ENCODE results near the gene PPP4R4. TPM values are rescaled to one million over a fixed set of nuclear protein-coding genes. Genes with fewer than 3 reads are reported as not detected.

The PPP4R4 gene
- total RNA-seq, 1 experiment from 2014 or later: 0.88 TPM

- POLR2A ChIA-PET (ENCODE audit: low non-redundant PET): no interaction called here
- BruUV-seq (replicated peaks): no TSS peak
- intact Hi-C loops (cut with micrococcal nuclease; ENCODE audit: unreplicated experiment): no loop called here
These were observed 7.7 kb downstream of the PPP4R4 start for GRCh38 chr14:94181835-94182234.

GRCh38 chr14:94192536-94192935 is 18.4 kb downstream of the PPP4R4 start:
- TF ChIP-seq CTCF (conservative IDR thresholded peaks at IDR 0.05; ENCODE audit: low read depth, low read length) (no peak), EZH2 (IDR thresholded peaks at IDR 0.05; ENCODE audit: borderline replicate concordance, low read depth, low read length, poor library complexity, severe bottlenecking) (no peak)
- no peak overlapping the region for H3K27ac ChIP-seq (ENCODE audit: low read depth, low read length, poor library complexity, severe bottlenecking)
- peaks cover 17% of the 10 kb centered on the region for H3K27me3 ChIP-seq (replicated peaks; ENCODE audit: insufficient read depth, low read depth, low read length, poor library complexity)
- DNase-seq (ENCODE audit: low spot score): no peak
- ChIA-PET CTCF (no interaction called here), POLR2A (ENCODE audit: low non-redundant PET) (no interaction called here)
- H3K4me1 ChIP-seq (ENCODE audit: insufficient read depth, low read length, poor library complexity, severe bottlenecking): no peaks in the 10 kb centered on the region
- intact Hi-C loops (cut with micrococcal nuclease; ENCODE audit: unreplicated experiment): no loop called here
- H3K4me3 ChIP-seq (ENCODE audit: low read depth, low read length, poor library complexity, severe bottlenecking): no peak overlapping the region
- H3K36me3 ChIP-seq (ENCODE audit: insufficient read depth, low read length, poor library complexity, severe bottlenecking): no peaks in the 10 kb centered on the region
- no TSS peak for BruUV-seq (replicated peaks)
- no peaks in the 10 kb centered on the region for H3K9me3 ChIP-seq (ENCODE audit: low read depth, low read length, poor library complexity, severe bottlenecking)

More at GRCh38 chr14:94181835-94182234, 7.7 kb downstream of the PPP4R4 start:
- no peak overlapping the region for H3K27ac ChIP-seq (ENCODE audit: low read depth, low read length, poor library complexity, severe bottlenecking)
- TF ChIP-seq CTCF (conservative IDR thresholded peaks at IDR 0.05; ENCODE audit: low read depth, low read length) (no peak), EZH2 (IDR thresholded peaks at IDR 0.05; ENCODE audit: borderline replicate concordance, low read depth, low read length, poor library complexity, severe bottlenecking) (no peak)
- CTCF ChIA-PET: no interaction called here
- peaks cover 22% of the 10 kb centered on the region for H3K27me3 ChIP-seq (replicated peaks; ENCODE audit: insufficient read depth, low read depth, low read length, poor library complexity)
- no peaks in the 10 kb centered on the region for H3K4me1 ChIP-seq (ENCODE audit: insufficient read depth, low read length, poor library complexity, severe bottlenecking)
- H3K4me3 ChIP-seq (ENCODE audit: low read depth, low read length, poor library complexity, severe bottlenecking): no peak overlapping the region
- no peaks in the 10 kb centered on the region for H3K9me3 ChIP-seq (ENCODE audit: low read depth, low read length, poor library complexity, severe bottlenecking)
- H3K36me3 ChIP-seq (ENCODE audit: insufficient read depth, low read length, poor library complexity, severe bottlenecking): no peaks in the 10 kb centered on the region
- DNase-seq (ENCODE audit: low spot score): no peak

GRCh38 chr14:94193776-94194175 is 19.7 kb downstream of the PPP4R4 start:
- Histone ChIP-seq H3K4me1 (ENCODE audit: insufficient read depth, low read length, poor library complexity, severe bottlenecking) (no peaks in the 10 kb centered on the region), H3K27ac (ENCODE audit: low read depth, low read length, poor library complexity, severe bottlenecking) (no peak overlapping the region), H3K9me3 (ENCODE audit: low read depth, low read length, poor library complexity, severe bottlenecking) (no peaks in the 10 kb centered on the region), H3K27me3 (replicated peaks; ENCODE audit: insufficient read depth, low read depth, low read length, poor library complexity) (peaks cover 17% of the 10 kb centered on the region), H3K36me3 (ENCODE audit: insufficient read depth, low read length, poor library complexity, severe bottlenecking) (no peaks in the 10 kb centered on the region), H3K4me3 (ENCODE audit: low read depth, low read length, poor library complexity, severe bottlenecking) (no peak overlapping the region)
- BruUV-seq (replicated peaks): no TSS peak
- TF ChIP-seq CTCF (conservative IDR thresholded peaks at IDR 0.05; ENCODE audit: low read depth, low read length) (no peak), EZH2 (IDR thresholded peaks at IDR 0.05; ENCODE audit: borderline replicate concordance, low read depth, low read length, poor library complexity, severe bottlenecking) (no peak)
- POLR2A ChIA-PET (ENCODE audit: low non-redundant PET): no interaction called here
- CTCF ChIA-PET: no interaction called here
- intact Hi-C loops (cut with micrococcal nuclease; ENCODE audit: unreplicated experiment): no loop called here
- DNase-seq (ENCODE audit: low spot score): no peak
